ENCODE measurements around the gene AKAP6.

- TF ChIP-seq RAD21 (IDR thresholded peaks at IDR 0.05) (no peak), MAX (IDR thresholded peaks at IDR 0.05) (no peak), CTCF (IDR thresholded peaks at IDR 0.05; ENCODE audit: low read depth, low read length, missing input control) (no peak), EGR1 (IDR thresholded peaks at IDR 0.05; ENCODE audit: low read depth in 2 of 2) (no peak), ATF3 (IDR thresholded peaks at IDR 0.05) (no peak), REST (IDR thresholded peaks at IDR 0.05) (no peak), TAF1 (conservative IDR thresholded peaks at IDR 0.05) (no peak), GABPA (IDR thresholded peaks at IDR 0.05 in 1 of 2, conservative IDR thresholded peaks at IDR 0.05 in 1 of 2) (no peak), JUND (IDR thresholded peaks at IDR 0.05) (no peak), YY1 (IDR thresholded peaks at IDR 0.05) (no peak), ZBTB33 (IDR thresholded peaks at IDR 0.05) (no peak), SP1 (IDR thresholded peaks at IDR 0.05) (no peak), RXRA (IDR thresholded peaks at IDR 0.05) (no peak), FOXA1 (IDR thresholded peaks at IDR 0.05) (no peak)
Observed at GRCh38 chr14:32342847-32343194, 13.7 kb downstream of the AKAP6 start.
